Breast epithelium (tissue), 3 donors: Measurements from ENCODE around the gene LONP1.

Source experiments
- POLR2AphosphoS5 ChIP-seq, 3 donors: sonication (generic); formaldehyde crosslinking; IDR thresholded peaks; one replicate each; pipeline ENCODE4 v1.6.1; 2017; ENCODE audit warnings: antibody characterized with exemption in 3 of 3
- TF ChIP-seq, protein P1 (sequence below), 3 donors: fragments of 450-650 bp; IDR thresholded peaks; one replicate each; pipeline ENCODE4 v1.5.1; 2016 to 2017; ENCODE audit warnings: antibody characterized with exemption in 3 of 3, mild to moderate bottlenecking in 3 of 3, moderate library complexity in 3 of 3

DNA sequence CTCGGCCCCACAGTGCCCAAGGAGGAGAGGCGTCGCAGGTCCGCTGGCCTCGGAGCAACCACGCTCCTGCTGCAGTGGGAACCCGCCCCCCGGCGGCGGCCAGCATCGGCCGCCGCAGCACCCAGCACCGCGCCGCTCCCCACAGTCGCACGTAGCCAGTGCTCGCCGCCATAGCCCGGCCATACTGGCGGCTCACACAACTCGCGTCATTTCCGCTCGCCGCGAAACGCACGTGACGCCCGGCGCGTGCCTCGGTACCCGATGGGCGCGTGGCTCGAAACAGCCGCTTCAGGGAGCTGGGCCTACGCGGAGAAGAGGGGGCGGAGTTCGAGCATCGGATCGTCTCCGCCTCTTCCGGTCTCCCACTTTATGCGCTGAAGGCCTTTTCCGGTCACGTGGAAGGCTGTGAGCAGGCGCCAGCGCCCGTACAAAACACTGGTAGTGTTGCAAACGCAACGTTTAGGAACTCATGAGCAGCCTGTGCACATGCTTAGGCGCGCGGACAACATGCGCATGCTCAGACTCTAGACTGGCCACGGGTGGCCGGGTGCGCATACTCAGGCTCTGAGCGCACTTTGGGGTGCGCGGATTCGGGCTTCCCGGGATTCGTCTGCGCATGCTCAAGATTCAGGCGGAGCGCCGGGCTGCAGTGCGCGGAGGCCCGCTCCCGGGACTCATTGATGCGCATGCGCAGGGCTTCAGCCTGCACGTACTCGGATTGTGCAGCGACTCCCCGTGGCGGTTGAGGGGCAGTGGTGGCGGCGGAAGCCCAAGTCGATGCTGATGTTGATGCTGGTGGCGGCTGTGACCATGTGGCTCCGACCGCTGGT lies at the start of gene LONP1, which contains the start of gene CATSPERD:
- TF ChIP-seq, protein P1, sequence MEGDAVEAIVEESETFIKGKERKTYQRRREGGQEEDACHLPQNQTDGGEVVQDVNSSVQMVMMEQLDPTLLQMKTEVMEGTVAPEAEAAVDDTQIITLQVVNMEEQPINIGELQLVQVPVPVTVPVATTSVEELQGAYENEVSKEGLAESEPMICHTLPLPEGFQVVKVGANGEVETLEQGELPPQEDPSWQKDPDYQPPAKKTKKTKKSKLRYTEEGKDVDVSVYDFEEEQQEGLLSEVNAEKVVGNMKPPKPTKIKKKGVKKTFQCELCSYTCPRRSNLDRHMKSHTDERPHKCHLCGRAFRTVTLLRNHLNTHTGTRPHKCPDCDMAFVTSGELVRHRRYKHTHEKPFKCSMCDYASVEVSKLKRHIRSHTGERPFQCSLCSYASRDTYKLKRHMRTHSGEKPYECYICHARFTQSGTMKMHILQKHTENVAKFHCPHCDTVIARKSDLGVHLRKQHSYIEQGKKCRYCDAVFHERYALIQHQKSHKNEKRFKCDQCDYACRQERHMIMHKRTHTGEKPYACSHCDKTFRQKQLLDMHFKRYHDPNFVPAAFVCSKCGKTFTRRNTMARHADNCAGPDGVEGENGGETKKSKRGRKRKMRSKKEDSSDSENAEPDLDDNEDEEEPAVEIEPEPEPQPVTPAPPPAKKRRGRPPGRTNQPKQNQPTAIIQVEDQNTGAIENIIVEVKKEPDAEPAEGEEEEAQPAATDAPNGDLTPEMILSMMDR (IDR thresholded peaks at IDR 0.05): peak; percentile 89 to 98 (median 94)
- TF ChIP-seq POLR2AphosphoS5 (IDR thresholded peaks at IDR 0.05): peak; percentile 97 to 99 (median 98)
